HG02938 (cell line): ENCODE data around the gene PROK2.

ENCODE experiments used
- ATAC-seq: cut with Tn5 transposase; IDR thresholded peaks from one replicate; pipeline ENCODE4 v1.9.1; 2021; ENCODE audit warnings: mild to moderate bottlenecking, moderate library complexity; ENCODE audit not compliant: unreplicated experiment

The PROK2 gene, protein sequence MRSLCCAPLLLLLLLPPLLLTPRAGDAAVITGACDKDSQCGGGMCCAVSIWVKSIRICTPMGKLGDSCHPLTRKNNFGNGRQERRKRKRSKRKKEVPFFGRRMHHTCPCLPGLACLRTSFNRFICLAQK

DNA sequence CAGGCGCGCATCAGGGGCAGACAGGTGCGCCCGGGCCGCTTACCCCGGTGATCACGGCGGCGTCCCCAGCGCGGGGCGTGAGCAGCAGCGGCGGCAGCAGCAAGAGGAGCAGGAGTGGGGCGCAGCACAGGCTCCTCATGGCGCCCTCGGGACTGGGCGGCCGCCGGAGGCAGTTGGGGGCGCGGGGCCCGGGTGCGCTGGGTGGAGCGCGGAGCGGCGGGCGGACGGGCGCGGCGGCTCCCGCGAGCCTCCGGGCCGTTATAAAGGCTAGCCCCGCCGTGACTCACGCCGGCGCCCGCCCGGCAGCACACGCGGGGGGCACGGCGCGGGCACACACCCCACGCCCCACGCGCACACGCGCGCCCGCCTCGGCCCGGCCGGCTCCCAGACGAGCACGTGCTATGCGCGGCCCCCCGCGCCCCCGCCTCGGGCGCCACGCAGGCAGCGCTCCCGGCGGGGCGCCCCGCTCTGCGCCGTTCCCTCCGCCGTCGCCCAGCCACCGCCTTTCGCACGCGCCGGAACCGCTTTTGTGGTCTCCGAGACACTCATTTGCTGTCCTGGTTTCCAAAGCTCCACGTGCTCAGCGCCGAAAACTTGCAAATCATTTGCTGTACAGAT, at the start of gene PROK2:
PROK2 (minus strand) TSS at position 235 of the 618 bp plus-strand sequence; CDS start at position 139, 96 bp downstream.
- ATAC-seq = no peak

DNA sequence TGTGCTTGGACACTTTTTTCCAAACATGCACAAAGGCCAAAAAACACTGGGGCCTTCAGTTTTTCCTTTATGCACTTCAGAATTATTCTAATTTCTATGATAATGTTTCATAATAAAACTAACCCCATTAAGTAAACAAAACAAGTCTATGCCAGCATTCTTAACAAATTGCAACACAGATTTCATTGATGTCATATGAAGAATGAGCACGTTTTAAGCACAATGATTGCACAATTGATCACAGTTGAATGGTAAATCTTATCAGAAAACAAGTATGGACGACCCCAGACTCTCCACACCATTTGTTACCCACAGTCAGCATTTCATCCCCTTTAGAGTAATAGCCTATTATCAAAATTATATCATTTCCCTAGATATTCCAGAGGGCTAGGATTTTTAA, 46.7 kb upstream of the PROK2 start:
- ATAC-seq = no peak

DNA sequence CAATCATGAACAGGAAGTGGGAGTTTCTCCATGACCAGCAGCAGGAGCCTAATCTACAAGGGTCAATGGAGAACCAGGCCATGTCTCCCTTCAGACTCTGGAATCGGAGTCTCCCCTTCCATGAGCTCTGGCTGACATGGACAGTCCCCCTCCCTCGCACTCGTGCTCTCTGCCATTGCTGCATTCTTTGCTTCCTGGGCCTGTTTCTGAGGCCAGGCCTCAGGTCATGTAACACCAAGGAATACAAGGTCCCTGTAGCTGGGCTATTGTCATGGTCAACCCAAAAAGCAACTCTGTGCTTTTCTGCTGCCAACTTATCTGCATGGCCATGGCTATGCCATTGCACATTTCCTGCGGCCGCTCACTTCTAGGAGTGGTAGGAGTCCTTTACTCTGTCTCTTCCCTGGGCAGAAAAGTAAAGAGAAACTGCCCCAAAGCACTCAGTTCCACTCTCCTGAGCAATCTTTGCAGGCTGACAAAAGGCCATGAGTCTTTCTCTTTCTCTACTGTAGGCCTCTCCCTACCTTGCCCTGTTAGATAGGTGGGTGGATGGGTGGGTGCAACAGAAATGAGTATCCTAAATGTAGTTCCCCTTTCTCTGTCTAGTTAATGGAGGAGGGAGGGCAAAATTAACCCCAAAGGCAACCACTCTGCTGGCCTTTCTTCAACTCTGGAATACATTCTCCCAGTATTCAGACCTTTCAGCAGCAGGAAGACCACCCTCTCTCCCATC, 40.8 kb upstream of the PROK2 start:
- ATAC-seq = no peak

DNA sequence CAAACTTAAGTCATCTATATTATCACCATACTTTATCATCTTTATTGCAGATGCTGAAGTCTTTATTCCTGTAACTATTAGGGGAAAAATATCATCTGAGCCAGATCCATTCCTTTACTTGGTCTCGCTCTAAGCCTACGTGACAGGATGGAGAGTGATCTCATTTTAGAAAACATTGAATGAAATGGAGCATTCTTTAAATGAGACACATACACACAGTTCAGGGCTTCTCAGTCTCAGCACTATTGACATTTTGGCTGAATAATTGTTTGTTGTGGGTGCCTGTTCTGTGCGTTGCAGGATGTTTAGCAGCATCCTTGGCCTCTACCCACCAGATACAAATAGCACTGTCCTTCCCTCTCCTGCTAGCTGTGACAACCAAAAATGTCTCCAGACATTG, 36.2 kb upstream of the PROK2 start:
- no peak for ATAC-seq

DNA sequence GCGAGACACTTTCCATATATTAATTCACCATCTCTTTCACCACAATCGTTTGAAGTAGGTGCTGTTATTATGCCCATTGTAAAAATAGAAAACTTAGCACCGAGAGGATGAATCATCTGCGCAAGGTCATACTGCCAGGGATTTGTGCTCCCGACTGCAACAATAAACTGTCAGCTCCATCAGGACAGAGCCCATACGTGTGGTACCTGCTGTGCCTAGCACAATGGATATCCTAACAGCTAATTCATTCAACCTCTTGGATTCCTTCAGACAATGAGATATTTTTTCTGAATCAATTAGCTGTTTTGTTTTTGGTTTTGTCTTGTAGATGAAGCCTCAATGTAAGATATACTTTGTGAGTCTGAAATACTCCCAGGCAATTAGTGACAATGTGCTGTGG, 32.3 kb upstream of the PROK2 start:
- no peak for ATAC-seq

DNA sequence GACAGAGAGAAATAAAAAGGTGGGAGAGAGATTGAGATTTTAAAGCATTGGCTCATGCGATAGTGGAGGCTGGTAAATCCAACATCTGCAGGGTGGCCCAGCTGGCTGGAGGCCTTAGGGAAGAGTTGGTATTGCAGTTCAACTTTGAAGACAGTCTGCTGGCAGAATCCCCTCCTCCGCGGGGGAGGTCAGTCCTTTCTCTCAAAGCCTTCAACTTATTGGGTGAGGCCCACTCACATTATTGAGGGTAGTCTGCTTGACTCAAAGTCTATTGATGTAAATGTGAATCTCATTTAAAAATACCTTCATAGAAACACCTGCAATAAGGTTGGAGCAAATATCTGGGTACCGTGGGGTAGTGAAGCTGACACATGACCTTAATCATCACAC, 31.8 kb upstream of the PROK2 start:
- ATAC-seq = no peak

DNA sequence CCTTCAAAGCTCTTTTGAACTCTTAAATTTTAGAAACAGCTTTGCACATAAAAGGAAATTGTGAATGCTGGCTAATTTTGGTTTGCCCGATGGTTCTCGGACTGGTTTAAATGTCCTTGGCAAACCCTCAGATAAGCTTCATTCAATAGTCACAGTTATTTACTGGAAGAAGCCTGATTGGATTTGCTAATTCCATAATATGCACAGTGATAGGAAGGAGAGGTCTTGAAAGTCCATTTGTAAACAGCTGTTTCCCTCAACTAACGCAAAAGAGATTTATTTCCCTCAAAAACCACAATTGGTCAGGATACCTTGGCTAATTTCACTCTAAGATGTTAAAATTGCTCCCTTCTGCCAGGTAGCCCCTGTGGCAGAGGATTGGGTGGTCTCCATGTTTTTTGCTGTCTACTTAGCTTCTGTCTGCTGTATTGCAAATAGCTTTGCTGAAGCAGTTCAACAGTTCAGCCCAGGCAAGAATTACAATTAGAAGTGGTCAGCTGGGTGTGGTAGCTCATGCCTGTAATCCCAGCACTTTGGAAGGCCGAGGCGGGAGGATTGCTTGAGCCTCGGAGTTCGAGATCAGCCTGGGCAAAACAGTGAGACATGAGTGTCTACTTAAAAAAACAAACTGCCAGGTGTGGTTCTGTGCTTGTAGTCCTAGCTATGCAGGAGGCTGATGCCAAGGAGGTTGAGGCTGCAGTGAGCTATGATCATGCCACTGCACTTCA, 30.6 kb upstream of the PROK2 start:
- ATAC-seq = no peak

DNA sequence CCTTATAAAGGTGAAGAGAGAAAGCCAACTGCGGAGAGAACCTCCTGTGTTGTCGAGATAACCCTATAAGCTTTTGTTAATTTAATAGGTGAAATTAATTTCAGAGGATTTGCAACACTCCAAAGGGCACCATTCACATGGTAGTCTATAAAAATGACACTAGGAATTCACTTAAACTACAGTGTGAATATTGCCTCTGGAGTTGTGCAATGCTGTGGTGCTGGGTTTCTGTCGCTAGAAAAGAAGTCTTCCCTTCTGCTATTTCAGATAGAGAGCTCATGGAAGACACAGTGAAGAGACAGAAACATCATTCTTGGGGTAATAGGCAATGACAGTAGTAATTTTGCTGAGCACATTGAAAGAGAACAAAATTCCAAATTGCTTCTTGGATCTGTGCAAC, 28.8 kb upstream of the PROK2 start:
- no peak for ATAC-seq

DNA sequence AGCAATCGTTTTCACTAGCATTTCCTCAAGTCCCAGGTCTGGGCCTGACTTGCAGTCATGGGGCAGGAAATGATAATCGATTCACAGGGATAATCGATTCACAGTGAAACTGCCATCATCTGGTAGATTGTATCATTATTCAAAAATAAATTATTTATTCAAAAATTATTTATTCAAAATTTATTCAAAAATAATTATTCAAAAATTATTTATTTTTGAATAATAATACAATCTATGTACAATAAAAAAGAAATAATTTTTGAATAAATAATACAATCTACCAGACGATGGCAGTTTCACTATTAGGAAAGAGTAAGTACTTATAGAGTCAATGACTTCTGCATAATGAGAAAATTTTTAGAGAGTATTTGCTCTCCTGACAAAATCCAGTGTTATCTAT, 28.1 kb upstream of the PROK2 start:
- no peak for ATAC-seq

DNA sequence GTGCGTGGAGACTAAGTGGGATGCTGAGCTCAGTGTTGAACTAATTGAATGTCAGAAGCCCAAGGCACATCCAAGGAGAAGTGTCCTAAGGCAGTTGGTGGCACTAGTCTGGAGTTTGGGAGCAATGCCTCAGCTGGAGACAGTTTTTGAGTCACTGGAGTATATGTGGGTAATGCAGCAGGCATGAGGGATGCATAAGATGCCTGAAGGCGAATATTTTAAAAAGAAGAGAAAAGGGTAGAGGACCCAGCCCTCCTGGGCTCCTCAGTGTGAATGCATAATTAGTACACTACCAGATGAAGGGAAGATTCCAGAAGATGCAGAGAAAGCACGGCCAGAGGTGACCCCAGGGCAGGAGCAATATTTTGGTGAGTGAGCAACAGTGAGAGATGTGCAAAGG, 25.1 kb upstream of the PROK2 start:
- ATAC-seq = no peak

DNA sequence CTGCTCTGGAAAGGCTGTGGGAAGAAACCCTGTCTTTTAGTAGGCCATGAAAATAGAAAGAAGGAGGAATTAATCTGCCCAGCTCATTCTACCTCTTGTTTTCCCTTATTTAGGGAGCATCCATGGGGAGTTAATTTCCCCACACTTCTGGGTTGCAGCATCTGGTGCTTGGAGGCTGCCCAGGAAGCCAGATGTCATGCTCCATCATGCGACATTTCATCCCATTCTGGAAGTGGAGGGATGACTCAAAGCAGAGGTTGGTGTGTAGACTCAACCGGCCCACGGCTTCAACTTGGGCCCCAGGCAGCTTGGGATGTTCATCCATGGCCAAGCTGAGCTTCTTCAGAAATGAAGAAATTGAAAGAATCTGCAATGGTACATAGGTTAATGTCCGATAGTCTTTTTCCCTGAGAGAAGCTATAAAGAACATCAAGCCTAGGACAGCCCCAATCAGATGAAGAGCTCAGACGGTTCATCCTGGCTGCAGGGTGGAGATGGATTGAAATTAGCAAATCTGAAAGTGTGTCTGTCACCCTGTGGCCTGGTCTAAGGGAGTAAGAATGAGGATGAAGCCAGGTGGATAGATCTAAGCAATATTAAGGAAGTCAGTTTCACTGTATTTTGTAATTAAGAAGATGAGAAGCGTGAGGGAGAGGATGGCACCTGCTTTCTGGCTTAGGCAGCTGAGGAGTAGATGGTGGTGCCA, 24.5 kb upstream of the PROK2 start:
- ATAC-seq = no peak

DNA sequence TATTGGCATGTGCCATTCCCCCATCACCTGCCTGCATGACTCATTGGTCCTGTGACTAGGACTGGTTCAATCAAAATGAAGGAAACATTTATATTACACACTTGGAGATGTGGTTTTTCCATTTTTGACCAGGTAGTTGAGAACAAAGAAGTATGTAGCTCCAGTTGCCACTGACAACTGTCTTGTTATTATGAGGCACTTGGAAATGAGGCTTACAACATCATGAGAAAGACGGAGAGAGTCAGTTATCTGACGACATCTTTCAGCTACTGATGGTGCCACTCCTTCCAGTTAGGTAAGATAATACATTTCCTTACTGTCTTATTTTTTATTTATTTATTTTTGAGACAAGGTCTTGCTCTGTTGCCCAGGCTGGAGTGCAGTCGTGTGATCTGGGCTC, 21.8 kb upstream of the PROK2 start:
- ATAC-seq = no peak

DNA sequence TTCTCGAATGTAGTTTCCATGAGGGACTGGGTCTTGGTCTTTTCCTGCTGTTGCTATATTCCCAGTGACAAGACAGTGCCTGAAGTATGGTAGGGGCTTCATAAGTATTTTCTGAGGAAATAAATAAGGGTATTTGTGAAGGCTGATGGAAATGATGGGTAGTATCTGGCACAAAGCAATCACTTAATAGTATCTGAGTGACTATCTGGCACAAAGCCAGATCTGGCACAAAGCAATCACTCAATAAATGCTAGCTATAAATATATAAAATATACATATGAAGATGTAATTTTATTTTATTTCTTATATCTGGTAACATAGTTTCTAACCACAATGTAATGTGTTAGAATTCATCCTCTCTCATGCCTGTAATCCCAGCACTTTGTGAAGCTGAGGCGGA, 20.7 kb upstream of the PROK2 start:
- ATAC-seq = no peak

DNA sequence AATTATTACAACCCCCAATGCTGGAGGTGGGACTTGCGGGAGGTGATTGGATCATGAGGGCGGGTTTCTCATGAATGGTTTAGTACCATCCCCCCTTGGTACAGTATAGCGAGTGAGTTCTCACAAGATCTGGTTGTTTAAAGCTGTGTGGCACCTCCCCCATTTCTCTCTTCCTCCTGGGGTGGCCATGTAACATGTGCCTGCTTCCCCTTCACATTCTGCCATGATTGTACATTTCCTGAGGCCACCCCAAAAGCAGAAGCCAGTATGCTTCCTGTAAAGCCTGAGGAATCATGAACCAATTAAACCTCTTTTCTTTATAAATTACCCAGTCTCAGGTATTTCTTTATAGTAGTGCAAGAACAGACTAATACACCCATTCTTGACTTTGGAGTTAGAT, 20.3 kb upstream of the PROK2 start:
- ATAC-seq = no peak

DNA sequence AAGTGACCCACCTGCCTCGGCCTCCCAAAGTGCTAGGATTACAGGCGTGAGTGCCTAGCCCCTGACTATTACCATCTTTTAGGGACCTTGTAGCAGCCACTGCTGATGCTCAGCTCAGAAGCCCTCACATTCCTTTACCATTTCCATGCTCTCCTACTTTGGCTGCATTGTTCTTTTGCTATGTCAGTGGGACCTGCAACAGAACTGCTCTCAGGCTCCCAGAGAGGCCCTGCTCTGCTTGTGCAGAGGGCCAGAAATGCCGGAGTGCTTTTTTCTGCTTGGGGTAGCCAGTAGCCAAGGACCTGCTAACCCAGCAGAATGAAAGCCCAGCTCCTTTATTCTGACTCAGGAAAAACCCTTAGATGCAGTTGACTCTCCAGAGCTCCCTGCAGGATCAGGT, 18.3 kb upstream of the PROK2 start:
- ATAC-seq = no peak

DNA sequence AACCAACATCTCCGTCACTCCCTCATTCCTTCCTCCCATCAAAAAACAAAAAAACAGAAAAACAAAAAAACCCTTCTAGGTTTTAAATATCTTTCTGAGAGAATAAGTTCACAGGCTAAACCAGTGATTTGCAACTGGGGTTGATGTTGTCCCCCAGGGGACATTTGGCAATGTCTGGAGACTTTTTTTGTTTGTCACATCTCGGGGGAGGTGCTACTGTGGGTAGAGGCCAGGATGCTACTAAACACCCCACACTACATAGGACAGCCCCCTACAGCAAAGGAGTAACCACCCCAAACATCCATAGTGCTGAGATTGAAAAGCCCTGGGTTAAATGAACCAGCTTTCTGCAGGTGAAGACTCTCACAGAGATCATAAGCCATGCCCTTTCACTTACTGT, 17.0 kb upstream of the PROK2 start:
- ATAC-seq = no peak

DNA sequence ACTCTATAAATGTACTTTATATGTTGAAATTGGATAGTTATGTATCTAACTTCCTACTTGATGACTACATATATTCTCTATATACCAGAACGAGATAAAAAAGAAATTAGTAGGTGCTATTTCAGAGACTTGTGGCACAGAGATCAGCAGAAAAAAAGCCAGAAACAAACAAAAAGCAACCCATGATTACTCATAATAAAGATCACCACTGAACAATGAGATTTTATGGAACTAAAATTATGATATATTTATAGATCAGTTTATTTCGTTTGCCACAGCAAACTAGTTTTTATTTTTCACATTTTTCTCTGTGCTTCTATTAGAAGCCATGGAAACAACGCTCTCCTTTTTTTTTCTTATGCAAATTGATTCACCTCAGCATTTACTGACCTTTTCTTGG, 15.1 kb upstream of the PROK2 start:
- ATAC-seq = no peak

DNA sequence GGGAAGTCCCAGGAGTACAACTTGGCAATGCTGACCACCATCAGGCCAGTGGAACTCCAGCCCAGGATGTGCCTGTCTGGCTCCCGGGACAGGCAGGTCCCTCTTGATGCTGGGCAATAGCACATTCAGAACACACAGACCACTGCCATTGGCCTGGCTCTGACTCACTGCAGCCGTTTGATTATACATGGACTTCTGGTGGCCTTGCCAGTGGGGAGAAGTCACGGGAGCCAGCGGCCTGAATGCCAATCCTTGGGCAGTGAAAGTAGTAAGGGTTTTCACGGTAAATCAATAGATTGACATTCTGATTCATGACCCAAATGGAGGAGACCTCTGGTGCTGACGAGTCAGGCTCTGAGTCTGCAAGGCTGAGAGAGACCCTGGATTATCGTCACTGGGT, 12.5 kb upstream of the PROK2 start:
- no peak for ATAC-seq

DNA sequence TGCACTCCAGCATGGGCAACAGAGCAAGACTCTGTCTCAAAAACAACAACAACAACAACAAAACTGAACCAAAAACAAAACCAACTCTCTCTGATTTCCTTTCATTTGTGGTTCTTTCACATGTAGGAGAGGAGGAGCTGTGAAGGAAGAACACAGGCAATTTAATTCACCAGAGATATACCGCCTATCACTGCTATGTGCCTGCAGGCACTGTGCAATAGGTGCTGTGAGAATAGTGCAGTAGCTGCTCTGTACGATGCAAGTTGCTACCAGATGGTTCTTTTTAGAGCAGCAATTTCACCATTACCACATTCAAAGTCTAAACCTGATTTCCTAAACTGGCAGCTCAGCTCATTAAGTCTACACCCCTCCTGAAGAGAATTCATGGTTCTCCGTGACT, 11.3 kb upstream of the PROK2 start:
- ATAC-seq = no peak

DNA sequence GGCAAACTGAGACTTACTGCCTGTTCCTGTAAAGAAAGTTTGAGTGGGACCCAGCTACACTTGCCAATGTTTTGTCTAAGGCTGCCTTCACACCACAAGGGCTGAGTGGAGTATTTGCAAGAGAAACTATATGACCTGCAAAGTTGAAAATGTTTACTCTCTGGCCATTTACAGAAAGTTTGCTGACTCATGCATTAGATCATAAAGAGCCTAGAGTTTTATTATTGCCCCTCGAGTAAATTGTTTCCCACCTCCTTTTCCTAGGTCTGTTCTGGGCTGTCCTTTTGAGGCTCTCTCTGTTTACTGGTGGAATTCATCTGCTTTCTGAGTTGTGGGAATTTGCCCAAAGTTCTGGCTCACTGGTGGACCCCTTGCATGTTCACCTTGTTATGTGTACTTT, 6.7 kb upstream of the PROK2 start:
- no peak for ATAC-seq

DNA sequence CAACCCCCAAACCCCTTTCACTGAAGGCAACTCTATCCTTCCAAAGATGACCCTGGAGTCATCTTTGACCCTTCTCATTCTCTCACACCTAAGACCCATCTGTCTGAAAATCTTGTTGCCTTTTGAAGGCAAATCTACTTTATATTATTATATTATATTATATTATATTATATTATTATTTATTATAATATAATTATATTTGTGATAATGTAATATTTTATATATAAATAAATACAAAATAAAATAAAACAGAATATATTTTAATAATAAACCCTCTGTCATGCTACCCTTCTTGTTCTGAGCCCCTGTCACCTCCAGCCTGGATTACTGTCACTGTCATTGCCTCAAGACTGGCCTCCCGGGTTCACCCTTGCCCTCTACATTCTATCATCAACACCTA, 5.0 kb upstream of the PROK2 start:
- ATAC-seq = no peak
